Right lung (tissue), 5 donors: ENCODE data around the gene RBM33. TPM values are rescaled to one million over a fixed set of nuclear protein-coding genes. Genes with fewer than 3 reads are reported as not detected.
A peak's percentile ranks its signal among the peaks of the same experiment; 100 is the strongest.

Experiments
- DNase-seq, 2 donors: peaks; one replicate each; pipeline ENCODE4 v3.0.0-alpha.2; 2013
- polyA plus RNA-seq, 5 donors: library from polyadenylated mRNA; unstranded; fragments of 120-200 nt; gene quantifications; one replicate each; pipeline versions ENCODE4 v1.2.1 to v1.2.3, GENCODE V29; 2013; ENCODE audit warnings: inconsistent platforms in 1 of 5, low replicate concordance in 1 of 5; ENCODE audit not compliant: insufficient read length in 5 of 5, insufficient read depth in 1 of 5

RBM33 gene
- polyA plus RNA-seq, 5 donors, result 33.9 to 55.5 (median 41.5) TPM

GRCh38 chr7:155747209-155747608, 102.7 kb downstream of the RBM33 start:
- no peak for DNase-seq

- DNase-seq, result no peak
Observed at GRCh38 chr7:155749578-155749977, 105.1 kb downstream of the RBM33 start.

DNA sequence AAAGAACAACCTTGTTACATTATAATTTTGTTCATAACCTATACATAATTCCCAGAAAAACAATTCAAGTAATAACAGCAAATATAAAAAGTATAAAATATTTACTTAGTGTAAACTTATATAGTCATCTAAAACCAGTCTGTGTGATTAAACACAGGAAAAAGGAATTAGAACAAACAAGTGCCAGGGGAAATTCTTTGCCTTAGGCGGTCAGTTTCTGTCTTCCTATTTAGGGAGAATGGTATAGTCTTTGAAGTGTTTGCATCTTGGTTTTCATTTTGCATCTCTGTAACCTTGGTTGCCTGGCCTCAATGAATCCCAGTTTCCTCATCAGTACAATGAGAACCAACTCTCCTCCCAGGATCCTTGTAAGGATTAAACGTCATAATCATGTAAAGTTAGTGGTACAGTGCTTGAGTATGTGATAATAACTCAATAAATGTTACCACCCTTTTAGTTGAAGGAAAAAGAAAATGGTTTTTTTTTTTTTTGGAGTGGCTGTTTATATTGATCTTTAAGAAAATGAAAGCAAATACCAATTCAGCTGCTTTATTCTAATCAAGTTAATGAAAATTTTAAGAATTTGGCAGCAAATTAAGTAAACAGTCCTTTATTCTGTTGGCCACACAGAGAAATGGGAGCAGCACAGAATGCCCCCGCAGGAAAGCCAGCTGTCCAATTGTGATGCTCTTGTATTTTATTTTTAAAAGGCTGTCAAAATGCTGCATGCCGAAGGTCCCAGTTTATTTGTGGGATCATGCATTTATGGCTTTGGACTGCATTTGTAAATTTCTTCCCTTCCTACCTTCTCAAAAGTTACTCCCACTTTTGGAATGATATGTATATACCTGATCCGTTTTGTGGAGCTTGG, 106.0 kb downstream of the RBM33 start:
- DNase-seq, result no peak

DNA sequence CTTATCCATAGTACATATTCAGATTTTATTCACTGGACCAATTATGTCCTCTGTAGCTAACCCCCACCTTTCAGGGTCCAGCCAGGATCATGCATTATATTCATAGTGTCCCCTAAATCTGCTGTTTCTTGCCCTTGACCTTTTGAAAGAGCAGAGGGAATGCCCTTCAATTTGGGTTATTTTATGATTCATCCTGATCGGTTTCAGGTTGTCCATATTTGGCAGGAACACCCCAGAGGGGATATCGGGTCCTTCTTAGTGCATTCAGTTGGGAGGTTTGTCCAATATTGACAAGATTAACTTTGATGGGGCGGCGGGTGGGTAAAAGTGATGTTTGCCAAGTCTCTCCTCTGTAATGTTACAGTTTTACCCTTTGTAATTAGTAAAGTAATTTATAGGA, 106.9 kb downstream of the RBM33 start:
- DNase-seq, result no peak

DNA sequence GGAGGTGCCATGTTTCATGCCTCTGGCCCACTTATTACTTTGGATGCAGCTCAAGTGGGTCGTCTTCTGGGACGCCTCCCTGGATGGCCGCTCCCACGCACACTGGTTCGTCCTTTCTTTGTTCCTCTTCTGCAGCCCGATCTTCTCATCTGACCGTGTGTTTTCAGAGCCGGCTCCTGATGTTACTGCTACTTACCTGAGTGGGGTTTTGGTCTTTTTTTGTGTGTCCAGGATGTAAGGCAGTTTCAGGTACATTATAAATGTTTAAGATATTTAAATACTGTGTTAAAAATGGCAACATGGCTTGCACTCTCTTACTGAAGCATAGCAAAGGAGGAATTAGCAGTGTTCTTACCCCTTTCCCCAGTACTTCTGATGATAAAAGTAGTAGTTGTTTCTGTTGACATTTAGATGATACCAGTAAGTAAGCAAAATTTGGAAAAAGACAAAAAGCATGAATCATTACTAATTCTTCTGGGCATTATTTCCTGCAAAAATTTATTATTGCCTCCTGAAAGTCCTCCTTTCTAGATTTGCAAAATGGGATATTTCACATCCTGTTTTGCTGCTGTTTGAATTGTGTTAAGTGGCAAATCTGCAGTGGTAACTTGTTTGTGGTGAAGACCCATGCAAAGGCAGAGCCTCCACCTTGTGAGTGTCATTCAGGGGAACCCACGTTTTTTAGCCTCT, 108.4 kb downstream of the RBM33 start:
- no peak for DNase-seq

- DNase-seq, result no peak
Observed at GRCh38 chr7:155753446-155753965, 109.0 kb downstream of the RBM33 start.

DNA sequence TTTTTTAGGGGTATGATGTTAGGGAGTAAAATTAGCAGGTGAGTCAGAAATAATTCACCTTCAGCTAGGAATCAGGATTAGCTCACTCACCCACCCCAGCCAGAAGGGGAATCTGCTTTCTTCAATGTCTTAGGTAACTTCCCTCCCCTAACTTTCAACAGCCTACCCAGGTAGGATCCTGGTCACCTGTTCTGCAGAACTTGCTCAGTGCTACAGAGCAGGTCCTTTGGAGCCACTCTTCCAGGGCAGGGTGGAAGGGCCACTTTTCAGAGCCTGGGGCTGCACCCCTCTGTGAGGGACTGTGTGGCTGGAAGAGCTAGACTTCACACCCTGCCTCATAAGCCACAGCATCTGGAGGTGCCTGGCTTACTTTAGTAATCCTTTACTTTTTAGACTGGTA, 109.7 kb downstream of the RBM33 start:
- DNase-seq, result no peak

GRCh38 chr7:155755026-155755425, 110.6 kb downstream of the RBM33 start:
- DNase-seq, result no peak

DNA sequence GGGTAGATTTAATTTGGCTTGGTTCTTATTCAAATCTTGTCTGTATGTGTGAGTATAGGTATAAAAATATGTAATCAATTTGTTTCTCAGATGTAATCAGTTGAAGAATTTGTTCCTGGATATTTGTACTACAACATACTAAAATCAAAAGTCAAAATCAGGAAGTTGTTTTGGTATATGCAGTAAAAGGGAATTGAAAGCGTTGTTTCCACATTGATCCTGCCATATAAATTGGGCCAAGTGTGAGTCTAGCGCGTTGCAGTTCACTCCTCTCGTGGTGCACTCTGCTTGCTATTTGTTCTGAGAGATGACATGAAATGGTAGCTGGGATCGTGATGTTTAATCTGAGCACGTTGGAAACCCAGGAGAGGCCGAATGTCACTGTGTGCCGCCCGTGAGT, 111.9 kb downstream of the RBM33 start:
- no peak for DNase-seq

DNA sequence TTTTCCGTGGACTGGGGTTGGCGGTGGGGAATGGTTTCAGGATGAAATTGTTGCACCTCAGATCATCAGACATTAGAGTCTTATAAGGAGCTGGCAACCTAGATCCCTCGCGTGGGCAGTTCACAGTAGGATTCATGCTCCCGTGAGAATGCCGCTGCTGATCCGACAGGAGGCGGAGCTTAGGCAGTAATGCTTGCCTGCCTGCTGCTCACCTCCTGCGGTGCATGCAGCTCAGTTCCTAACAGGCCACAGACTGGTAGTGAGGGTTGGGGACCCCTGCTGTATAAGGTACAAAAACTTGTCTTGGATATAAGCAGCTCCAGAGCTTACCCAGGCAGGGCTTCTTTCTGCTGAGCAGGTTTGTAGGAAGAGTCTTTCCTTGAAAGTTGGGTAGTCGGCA, 113.9 kb downstream of the RBM33 start:
- DNase-seq, result no peak

DNA sequence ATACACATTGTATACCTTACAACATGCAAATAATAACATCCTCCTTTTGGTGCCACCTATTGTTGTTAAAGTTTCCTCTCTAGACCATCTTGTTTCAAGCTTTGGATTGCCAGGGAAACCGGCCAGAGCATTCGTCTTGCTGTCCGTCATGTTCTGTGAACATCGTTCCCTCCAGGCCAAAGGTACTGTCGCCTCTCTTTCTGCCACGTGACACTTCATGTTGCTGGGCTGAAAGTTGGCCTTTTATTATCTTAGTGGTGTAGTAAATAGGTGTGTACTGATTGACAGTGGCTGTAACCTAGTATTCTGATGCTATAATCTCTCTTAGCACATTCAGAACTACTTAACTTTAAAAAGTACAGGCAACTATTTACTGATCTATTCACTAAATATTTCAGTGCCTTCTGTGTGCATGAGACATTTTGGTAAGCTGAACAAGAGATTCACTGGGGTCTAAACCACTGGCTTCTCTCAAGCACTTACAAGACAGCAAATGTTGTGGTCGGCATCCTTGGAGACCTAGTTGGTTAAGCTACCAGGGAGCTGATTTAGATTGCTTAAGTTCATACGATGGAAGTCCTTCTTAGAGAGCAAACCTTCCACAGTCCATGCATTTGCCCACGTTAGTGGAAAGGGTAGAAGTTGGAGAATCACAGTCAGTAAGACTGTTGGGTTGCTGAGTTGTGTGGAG, 115.4 kb downstream of the RBM33 start:
- no peak for DNase-seq

DNA sequence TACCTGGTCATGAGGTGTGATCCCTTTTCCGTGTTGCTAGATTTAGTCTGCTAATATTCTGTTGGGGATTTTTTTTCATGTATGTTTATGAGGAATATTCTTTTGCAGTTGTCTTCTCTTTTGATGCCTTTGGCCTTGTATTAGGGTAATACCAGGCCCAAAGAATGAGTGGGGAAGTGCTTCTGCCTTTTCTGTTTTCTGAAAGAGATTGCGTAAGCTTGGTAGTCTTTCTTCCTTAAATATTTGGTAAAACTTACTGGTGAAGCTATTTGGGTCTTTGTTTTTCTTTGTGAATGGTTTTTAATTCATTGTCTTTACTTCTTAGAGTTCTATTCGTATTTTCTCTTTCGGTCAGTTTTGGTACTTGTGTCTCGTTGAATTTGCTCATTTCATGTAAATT, 116.7 kb downstream of the RBM33 start:
- DNase-seq, result no peak

GRCh38 chr7:155762036-155762435, 117.6 kb downstream of the RBM33 start:
- DNase-seq, result no peak

DNA sequence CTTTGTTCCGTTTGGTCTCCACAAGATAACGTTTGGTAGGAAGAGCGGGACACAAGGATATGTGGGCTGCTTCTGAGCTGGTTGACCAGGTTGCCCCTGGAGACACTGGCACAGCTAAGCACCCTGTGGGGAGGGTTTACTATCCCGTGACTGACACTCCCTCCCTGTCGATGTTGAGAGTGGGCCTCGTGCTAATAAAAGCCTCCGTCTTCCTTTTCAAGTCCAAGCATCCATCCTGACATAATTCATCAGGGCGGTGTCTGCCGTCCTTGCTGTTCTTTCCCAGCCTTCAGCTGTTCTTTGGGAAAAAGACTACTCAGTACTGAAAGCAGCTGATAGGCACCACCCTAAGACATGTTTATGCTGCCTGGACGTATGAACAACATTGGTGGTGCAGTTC, 118.2 kb downstream of the RBM33 start:
- no peak for DNase-seq

GRCh38 chr7:155763122-155763521, 118.7 kb downstream of the RBM33 start:
- DNase-seq, result no peak

- no peak for DNase-seq
Observed at GRCh38 chr7:155763691-155764437, 119.4 kb downstream of the RBM33 start.

DNA sequence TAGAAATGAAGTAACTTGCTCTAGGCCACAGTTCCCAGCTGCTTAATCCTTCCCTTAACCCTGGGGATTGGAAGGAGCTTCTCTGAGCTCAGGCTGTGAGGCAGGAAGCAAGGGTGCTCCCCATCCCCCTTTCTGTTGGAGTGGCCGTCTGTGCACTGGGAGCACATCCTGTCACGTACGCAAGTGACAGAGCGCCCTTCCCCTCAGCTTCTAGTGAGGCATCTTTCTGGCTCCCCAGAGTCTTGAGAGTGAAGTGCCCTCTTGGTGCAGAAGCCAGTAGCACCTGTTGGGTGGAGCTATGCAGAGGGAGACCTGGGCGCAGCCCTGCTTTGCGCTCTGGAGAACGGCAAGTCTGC, 120.0 kb downstream of the RBM33 start:
- peak in 1 of 2 donors; percentile 24 for DNase-seq

- DNase-seq, result no peak
Observed at GRCh38 chr7:155765458-155765857, 121.0 kb downstream of the RBM33 start.

GRCh38 chr7:155766386-155766785, 121.9 kb downstream of the RBM33 start:
- DNase-seq, result no peak

GRCh38 chr7:155766966-155767916, 122.8 kb downstream of the RBM33 start:
- DNase-seq, result no peak

GRCh38 chr7:155769701-155770100, 125.2 kb downstream of the RBM33 start:
- no peak for DNase-seq
